ENCODE measurements around the gene STAP2.

Gene STAP2

DNA sequence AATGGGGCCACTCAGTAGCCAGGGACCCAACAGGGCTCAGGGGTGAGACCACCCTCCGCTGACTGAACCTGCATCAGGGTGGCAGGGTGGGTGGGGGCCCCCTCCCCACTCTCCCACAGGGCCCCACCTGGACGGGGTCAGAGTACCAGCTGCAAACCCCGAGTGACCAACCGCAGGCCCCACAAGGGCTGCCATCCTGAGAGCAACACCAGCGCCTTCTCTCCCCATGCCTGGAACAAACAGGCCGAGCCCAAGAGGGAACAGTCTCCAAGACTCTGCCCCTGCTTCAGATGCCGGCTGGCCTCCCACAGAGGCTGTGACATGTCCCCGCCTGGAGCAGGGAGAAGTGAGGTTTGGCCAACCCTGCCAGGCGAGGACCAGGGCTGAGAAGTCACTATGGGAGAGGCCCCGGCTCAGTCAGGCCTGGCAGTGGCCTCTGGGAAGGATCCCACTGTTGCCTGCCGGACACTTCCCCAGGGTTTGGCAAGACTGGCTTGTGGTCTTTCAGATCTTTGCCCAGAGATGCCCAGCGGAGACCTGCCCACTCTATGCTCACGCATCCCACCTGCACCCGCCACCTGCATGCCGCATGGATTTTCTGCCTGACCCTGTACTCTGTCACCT, 31.9 kb upstream of the STAP2 start:
- DNase-seq, result no peak

DNA sequence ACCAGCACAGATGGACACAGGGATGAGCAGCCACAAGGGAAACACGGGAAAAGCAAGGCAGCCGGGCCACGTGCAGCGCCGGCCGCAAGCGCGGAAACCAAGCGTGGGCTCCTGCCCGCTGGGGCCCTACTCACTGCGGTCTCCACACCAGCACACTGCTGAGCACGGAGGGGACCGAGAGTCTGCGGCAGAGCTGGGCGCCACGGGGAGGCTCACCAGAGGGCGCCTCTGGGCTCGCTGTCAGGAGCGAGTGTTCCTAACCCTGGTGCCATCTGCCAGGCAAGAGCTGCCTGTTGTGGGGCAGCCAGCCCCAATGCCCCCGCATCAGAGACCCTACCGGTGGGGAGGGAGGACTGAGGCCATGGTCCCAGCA, 31.2 kb upstream of the STAP2 start:
- DNase-seq, result no peak

DNA sequence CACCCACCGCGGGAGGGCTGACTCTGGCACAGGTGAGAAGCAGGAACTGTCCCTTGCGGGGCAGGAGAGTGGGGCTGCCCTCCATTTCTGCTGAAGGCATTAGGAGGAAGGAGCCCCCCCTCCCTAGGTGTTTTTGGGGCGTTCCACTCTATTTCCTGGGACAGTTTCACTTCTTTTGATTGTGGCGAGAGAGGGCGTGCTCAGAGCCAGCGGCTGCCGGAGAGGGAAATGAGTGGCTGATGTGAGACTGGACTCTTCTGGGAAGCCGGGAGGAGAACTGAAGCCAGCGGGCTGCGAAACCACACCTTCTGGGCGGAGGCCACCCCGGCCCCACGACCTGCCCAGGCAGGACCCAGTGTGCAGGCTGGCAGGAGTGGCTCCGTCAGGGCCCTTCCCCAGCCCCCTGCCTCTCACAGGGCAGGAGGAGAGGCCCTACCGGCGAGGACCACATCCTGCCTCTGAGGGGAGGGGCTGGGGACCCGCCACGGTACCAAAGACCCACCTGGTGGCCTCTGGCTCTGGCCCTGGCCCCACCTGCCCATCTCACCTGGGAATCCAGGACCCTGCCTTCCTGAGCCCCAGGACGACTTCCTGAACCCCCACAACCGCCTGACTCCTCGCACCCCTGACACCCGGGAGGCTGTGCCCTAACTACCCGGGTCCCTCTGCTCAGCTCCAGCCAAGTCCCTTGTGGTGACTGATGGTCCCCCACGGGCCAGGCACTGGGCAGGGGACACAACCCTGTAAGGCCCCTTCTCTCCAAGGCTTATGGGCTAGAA, 30.7 kb upstream of the STAP2 start:
- no peak for DNase-seq

DNA sequence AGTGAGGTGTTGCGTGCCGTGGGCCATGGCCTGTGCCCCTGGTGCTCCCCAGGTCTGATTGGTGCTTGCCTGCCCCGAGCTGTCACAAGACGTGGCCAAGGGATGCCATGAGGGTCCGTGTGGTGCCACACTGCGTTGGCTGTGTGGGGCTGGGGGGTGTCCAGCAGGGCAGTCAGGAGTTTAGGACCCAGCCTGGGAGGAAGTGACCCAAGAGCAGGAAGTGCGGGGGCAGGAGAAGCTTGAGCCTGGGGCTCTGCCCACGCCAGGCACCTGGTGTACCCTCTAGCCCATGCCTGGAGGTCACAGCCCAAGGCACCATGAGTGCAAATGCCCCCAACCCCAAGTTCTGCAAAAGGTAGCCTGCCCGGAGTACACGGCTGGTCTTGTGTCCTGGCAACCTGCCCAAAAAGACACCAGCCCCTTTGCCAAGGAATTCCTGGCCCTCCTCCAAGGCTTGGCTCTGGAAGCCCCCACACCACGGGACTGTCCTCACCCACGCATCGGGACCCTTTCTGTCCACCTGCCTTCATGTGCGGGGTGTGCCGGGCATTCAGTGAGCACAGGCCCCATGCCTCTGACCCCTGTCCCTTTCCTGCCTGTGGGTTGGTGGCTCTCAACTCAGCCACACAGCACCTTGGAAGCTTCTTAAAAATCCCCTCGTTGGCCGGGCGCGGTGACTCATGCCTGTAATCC, 29.6 kb upstream of the STAP2 start:
- DNase-seq, result no peak

DNA sequence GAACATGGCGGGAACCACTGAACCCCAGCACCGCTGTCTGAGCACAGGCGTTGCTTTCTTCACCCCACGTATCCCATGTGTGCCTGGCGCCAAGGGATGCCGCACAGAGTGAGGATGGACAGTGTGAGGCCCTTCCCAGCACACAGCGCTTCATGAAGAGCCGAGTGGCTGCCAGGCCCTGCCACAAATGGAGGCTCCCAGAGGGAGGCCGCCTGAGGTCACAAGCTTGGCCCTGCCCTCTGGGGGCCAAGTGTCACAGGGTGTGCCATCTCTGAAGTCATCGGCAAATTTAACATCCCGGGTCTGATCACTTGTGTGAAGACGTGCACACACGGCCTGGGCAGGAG, 29.1 kb upstream of the STAP2 start:
- DNase-seq, result no peak

DNA sequence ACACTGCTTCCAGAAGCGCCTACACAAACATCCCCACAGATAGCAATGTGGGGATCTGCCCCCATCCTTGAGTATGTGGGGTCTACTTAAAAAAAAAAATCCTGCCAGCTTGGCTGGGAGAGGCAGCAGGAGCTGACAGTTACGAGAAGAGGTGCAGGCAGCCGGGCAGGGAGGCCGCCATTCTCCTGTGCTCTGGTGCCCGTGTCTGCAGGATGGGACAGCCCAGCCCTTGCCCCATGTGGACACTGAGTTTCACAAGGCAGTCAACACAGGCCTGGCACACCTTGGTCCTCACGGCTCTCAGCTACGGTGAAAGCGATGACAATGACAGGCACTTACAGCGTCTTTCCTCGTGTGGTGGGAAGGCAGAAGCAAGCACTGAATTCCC, 28.7 kb upstream of the STAP2 start:
- DNase-seq, result no peak

DNA sequence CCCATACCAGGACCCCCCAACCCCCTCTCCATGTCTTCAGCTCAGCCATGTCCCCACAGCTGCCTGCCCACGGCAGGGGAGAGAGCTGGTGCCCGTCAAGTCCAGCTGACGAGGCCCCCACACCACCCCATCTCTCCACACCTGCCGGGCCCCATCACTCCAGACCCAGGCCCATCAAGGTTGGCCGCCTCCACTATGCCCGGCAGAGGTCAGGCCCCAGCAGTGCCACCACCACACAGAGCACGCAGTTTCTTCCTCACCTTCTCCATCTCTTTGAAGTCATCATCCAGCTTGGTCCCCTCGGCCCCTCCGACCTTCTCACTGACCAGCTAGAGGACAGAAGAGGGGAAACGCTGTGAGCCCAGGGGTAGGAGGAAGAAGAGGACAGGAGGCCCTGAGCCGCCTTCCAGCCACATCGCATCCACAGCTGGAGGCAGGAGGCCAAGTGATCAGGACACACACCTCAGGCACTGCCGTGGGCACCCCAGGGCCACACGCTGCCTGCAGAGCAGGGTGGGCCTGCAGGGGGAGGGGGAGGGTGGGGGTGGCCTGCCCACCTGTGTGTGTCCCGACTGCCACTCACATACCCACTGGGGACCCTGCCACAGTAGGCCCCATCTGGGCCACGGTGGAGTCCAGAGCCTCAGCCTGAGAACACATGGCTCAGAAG, 28.2 kb upstream of the STAP2 start:
- DNase-seq, result no peak

DNA sequence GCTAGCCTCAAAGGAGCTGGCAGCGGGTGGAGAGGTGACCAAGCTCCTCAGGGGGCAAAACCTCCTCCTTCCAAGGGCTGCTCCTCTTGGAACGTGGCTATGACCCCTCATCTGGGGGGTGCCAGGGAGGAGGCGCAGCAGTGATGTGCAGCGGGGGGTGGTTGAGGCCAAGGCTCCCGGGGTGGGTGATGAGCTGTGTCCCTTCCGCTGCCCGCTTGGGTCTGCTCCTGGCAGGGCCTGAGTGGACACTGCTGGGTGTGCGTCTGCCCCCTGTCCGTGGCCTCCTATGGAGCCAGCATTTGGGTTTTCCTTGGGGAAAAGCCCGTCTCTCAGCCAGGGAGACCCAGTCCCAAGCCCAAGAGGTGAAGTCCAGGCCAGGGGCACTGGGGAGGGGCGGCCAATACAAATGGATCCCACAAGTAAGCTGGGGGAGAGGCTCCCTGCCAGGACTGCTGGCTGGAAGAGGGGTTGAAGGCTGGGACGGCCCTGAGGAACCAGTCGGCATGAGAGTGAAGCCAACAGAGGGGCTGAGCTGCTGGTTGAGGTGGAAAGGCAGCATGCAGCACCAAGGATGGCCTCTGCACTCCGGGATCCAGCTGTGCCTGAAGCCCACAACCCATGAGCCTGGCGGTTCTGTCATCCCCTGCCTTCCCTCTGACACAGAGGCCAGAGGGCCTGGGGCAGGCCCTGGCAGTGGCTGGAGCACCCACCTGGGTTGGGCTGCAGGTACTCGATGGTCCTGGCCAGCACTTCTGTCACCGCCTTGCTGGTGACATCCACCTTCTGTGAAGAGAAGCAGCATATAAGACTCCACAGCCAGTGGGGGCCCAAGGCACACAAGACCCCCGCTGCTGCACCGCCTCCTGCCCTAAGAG, 27.4 kb upstream of the STAP2 start:
- DNase-seq, result no peak

DNA sequence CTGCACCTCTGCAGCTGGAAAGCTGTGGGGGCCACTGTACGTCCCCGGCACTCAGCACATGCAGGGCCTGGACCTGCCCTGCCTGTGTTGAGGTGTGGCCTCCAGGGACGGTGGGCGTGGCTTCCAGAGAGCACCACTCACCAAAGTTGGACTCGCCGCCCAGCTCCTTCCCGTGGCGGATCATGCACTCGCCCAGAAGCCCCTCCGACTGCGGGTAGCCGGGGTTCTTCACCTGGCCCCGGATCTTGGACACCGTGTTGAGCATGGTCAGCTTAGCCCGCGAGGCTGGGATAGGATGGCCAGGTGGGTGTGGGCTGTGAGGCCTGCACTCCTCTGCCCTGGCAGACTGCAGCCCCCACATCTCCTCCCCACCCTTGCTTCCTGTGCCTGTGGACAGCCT, 26.7 kb upstream of the STAP2 start:
- no peak for DNase-seq

DNA sequence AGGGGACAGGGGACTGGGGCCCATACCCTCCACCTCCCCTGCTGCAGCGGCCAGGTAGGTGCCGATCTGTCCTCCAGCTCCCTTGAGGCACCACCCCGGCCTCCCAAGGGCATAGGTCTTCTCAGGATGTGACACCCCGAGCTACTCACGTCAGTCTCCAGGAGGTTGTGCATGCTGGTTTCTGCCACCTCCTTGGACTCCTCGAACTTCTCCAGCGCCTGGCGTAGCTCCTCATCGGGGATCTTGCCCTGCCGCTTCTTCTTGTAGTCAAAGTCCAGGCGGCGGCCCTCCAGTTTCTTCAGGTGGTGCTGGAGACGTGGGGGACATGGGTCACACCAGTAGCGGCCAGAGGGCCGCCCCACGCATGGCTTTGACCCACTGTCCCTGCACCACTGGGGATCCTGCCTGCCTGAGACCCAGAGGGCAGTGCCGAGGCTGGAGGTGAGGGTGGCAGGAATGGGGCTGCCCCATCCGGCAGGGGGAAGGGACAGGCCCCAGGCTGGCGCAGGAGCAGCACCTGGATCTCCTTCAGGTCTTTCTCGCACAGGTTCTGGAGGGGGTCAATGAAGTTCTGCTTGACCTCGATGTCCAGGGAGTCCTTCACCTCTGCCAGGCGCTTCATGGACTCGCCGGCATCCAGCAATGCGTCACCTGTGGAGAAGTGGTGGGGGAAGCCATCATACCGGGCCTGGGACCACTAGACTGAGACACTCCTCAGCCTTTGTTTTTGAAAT, 25.1 kb upstream of the STAP2 start:
- no peak for DNase-seq

DNA sequence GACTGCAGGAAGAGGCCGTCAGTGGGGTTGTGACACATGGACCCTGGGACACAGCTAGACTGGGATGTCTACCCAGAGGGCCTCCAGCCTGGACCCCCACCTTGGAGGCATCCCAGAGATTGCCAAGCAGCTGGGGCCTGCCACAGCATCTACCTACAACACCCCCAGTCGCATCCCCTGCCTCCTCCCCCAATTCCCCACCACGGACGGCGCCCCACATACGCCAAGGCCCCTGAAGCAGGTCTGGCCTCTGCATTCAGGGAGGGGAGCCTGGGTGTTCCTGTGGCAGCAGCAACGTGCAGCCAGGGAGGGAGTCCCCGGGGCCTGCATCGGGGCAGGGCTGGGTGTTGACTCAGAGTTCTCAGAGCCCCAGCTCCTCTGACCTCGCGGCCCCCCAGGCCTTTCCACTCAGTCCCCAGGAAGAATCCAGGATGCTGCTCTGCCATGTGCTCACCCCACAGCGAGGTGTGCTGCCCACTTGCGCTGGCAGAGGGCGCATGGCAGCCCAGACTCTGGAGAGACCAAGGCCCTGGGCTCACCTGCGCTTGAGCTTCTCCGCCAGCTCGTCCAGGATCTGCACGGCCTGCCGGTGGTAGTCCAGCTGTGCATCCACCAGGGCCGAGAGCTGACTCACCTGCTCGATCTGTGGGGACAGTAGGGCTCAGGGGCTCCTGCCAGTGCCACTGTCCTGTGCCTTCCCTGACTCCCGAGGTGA, 24.4 kb upstream of the STAP2 start:
- DNase-seq, result peak; percentile 63

DNA sequence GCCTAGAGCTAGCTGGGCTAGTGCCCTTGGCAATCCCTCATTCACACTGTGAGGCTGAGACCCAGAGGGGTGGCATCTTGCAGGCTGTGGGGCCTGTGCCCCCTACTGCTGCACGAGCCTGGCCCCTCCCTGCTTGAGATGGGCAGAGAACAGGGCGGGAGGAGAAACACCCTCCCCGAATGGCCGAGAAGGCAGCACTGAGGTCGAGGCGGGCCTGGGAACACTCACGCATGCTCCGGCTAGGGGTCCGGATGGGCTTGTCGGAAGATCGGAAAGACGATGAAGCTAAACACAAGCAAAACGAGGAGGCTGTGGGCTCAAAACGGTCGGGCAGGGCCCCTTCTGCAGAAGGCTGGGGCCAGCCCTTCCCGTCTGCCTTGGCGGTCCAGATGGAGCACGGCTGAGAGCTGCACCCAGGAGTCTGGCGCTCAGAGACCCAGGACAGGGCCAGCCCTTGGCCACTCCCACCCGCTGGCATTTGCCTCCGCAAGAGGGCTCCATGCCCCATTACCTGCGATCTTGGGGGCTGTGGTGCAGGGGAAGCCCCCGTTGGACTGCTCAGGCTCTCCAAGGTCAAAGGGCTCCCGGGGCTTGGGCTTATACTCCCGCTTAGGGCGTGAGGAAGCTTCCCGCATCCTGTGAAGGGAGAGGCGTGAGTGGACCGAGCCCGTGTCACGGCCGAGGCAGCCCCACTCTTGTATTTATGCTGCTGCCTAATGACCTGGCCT, 23.6 kb upstream of the STAP2 start:
- no peak for DNase-seq

DNA sequence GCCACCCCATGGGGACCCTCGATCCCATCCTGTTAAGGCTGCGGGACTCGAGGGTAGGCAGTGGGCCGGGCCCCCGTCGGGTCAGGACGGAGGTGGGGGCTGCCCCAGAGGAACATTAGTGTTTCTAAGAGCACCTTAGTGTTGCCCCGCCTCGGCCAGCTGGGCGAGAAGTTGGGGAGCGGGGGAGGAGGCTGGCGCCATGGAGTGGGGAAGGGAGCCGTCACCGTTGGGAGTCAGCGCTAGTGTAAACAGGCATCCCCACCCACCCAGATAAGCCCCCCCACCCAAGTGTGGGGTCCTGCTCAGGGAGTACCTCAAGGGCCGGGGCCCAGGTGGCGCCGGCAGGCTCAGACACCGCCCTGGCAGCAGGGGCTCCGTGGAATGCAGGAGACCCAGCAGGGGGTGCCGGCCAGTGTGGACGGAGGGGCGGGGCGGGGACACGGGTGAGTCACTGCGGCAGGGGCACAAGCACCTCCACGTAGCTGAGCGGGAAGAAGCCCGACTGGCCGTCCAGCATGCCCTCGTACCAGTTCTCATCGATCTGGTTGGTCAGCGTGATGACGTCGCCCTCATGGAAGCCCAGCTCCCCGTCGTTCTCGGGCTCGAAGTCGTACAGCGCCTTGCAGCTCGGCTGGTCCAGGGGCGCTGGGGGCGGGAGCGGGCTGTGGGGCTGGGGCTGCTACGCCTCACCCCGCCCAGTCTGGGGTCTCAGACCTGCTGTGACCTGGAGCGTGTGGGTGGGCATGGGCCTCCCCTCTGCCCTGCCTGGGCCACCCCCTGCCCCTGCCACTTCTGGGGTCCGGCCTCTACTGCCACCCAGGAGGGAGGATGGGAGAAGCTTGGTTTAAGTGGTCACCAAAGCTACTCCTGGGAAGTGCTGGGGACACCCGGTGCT, 22.8 kb upstream of the STAP2 start:
- DNase-seq, result no peak

DNA sequence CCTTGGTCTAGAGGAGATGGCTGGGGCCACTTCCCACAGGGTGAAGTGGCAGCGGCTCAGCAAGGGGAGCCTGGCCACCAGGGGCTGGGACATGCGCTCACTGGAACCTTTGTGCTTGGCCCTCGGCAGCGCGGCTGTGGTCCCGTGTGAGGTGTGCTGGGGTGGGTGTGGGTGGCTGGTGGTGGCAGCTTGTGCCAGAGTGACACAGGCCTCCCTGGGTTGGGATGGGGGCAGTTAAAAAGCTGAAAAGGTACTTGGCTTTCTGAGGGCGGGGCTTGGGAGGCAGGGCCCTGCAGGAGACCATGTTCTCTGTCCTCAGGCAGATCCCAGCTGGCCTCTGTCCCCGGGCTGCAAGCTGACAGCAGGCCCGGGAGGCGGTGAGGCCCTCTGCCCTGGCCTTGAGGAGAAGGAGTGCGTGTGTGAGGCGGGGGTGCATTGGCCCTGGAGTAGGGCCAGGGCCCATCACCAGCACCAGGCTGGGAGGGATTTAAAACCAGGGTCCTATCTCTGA, 22.1 kb upstream of the STAP2 start:
- no peak for DNase-seq

DNA sequence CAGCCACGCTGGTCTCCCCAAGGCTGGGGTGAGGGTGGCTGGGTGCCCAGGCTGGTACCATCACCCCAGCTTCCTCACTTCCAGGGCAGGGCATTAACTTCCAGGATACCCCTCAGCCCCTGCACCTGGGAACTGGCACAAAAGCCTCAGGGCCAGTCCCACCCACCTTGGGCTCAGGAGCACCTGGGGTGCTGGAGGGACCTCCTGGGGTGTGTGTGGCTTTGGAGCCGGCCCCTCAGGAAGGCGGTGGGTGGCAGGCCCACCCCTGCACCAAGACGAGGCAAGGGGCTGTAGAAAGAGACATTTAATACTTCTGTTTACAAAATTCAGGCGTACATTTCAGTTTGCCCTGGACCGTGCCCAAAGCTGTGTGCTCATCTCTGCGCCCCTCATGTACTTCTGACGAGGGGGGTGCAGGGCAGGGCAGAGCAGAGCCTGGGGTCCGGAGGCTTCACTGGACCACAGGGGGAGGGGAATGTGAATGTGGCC, 21.5 kb upstream of the STAP2 start:
- DNase-seq, result no peak

DNA sequence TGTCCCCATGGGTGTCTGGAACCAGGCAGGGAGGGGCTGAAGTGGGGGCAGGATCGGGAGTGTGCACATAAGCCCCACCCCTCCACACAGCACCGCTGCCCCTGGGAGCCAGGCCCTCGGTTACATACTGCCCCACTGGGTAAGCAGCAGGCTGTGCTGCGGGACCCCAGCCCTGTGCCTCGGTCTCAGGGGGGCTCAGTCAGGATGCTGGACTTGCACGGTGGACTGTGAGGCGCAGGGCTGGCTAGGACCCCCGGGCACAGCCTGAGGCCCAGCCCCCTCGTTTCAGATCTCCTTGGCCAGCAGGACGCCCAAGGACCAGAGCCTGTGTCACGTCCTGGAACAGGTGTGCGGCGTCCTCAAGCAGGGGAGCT, 21.0 kb upstream of the STAP2 start:
- no peak for DNase-seq

DNA sequence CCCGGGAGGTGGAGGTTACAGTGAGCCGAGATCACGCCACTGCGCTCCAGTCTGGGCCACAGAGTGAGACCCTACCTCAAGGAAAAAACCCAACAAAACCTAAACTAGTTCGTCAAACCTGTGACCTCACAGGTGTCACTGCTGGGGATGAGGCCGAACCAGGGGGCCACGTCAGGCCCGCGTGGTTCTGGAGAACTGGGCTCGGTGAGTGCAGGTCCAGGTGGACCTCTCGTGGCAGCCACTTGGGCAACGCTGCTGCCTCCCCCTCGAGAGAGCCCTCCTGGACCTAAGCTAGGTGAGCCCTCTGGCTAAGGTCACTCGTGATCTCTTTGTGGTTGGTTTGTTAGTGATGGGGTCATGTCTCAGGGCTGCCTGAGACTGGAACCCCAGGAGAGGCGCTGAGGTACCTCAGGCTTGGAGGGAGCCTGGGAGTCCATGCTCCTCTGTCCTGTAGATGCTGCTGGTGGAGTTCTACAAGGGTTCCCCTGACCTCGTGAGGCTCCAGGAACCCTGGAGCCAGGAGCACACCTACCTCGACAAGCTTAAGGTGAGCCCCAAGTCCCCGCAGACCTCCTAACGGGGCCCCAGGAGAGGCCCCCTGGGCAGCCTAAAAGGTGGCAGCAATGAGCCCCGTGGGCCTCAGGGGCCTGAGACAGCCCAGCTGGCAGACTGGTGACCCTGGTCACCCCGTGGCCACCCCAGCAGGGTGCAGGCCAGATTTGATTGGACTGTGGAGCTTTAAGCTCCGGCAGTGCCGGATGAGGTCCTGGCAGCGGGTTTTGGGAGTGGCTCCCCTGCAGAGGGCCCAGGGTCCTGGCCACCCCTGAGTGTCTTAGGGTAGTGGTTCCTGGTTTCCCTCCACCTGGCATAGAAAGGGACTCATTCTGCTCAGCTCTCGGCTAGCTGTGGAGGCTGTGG, 20.3 kb upstream of the STAP2 start:
- no peak for DNase-seq

DNA sequence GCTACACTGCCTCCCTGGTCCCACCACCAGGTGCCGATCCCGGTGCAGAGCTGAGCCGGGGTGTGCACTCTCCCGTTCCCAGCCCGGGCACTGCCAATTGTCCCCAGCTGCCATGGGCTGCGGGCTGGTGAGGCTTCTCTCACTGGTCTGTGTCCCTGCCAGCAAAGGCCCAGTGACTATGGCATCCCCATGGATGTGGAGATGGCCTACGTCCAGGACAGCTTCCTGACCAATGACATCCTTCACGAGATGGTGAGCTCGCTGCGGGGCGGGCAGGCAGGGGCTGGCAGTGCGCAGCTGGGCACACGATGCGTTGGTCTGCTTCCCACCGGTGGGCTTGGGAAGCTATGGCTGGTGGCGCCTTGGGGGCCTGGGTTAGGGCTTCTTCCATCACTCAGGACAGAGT, 19.3 kb upstream of the STAP2 start:
- no peak for DNase-seq

Data from 8988T (cell line).